ENCODE measurements around the gene PRTFDC1. TPM values are rescaled to one million over a fixed set of nuclear protein-coding genes. Genes with fewer than 3 reads are reported as not detected.

The PRTFDC1 gene
- total and polyA plus RNA-seq, 2 of the 8 experiments (the other 6 are each of a cell fraction or from before 2014, with no cell fraction given), result 5.9 to 6.6 TPM

GRCh38 chr10:24873281-24873683, 79.1 kb downstream of the PRTFDC1 start:
- Histone ChIP-seq H3K23me2 (ENCODE audit: low read depth, low read length) (no peaks in the 10 kb centered on the region), H2BK120ac (replicated peaks; ENCODE audit: low read depth, low read length) (no peak overlapping the region), H3K27me3 (replicated peaks in 1 of 4; ENCODE audit: control insufficient read depth in 3 of 4, extremely low read depth in 1 of 4, insufficient read depth in 3 of 4, low read length in 3 of 4) (no peaks in the 10 kb centered on the region), H4K20me1 (replicated peaks in 1 of 2; ENCODE audit: control insufficient read depth in 1 of 2, insufficient read depth in 2 of 2, low read length in 2 of 2) (no peaks in the 10 kb centered on the region), H2BK20ac (ENCODE audit: low read length) (no peak overlapping the region), H4K5ac (ENCODE audit: insufficient read length, low read depth, low read length) (no peak overlapping the region), H3K27ac (ENCODE audit: low read depth, low read length) (no peak overlapping the region; the same call in 1 of the 2 replicates), H3K4me1 (replicated peaks in 1 of 4; ENCODE audit: control insufficient read depth in 3 of 4, insufficient read depth in 4 of 4, low read length in 3 of 4) (0 out of 7 replicates have a peak, but pooled peaks cover 0 to 2% (median 0%) of the 10 kb centered on the region in 4 experiments), H3K18ac (ENCODE audit: extremely low read depth, low read length) (no peak overlapping the region), H2BK12ac (ENCODE audit: low read depth, low read length) (0 out of 2 replicates have a peak overlapping the region, but pooled peaks have one; percentile 27), H3K79me1 (ENCODE audit: low read depth, low read length) (no peaks in the 10 kb centered on the region), H3K9me3 (ENCODE audit: insufficient read depth in 2 of 2, low read depth in 1 of 2, low read length in 1 of 2) (0 out of 4 replicates have a peak, but pooled peaks cover 0 to 3% of the 10 kb centered on the region in 2 experiments), H3K9ac (replicated peaks in 1 of 4; ENCODE audit: extremely low read depth in 1 of 4, low read depth in 3 of 4, low read length in 3 of 4) (no peak overlapping the region), H3K4ac (replicated peaks; ENCODE audit: insufficient read length, low read depth, low read length) (no peak overlapping the region), H3K79me2 (ENCODE audit: control insufficient read depth in 1 of 2, insufficient read depth in 2 of 2, low read length in 2 of 2) (no peaks in the 10 kb centered on the region), H2AK5ac (ENCODE audit: low read depth, low read length) (no peak overlapping the region), H3K14ac (ENCODE audit: insufficient read length) (no peak overlapping the region), H3K36me3 (ENCODE audit: control insufficient read depth in 2 of 4, insufficient read depth in 4 of 4, low read length in 3 of 4) (no peaks in the 10 kb centered on the region), H3K4me3 (ENCODE audit: extremely low read depth in 1 of 4, insufficient read depth in 2 of 4, low read depth in 3 of 4, low read length in 4 of 4) (no peak overlapping the region), H3K56ac (replicated peaks; ENCODE audit: insufficient read length, low read depth, low read length) (no peak overlapping the region), H3K23ac (ENCODE audit: insufficient read length) (no peak overlapping the region), H2BK5ac (ENCODE audit: low read depth, low read length) (no peak overlapping the region), H3K4me2 (ENCODE audit: insufficient read depth in 1 of 2, low read depth in 2 of 2, low read length in 2 of 2) (no peak overlapping the region), H2BK15ac (ENCODE audit: low read length) (no peak overlapping the region), H4K8ac (ENCODE audit: extremely low read depth, insufficient read depth, low read length) (no peak overlapping the region), H2AFZ (ENCODE audit: low read length) (no peak overlapping the region), H4K91ac (replicated peaks; ENCODE audit: insufficient read length, low read length) (no peak overlapping the region)
- DNase-seq (ENCODE audit: low read depth in 1 of 2, low spot score in 2 of 2) (no peak), FAIRE-seq (no peak)
- 95% methylated on average over 4 of the region's 4 CpGs; no CpG with 5 or more reads in 1 of the 2 experiments for WGBS, 2 experiments (ENCODE audit: extremely low coverage in 1 of 2, insufficient coverage in 1 of 2, insufficient read length in 1 of 2, insufficient replicate concordance in 2 of 2, low coverage in 1 of 2, low lambda C conversion rate in 2 of 2, missing lambda C conversion rate in 1 of 2)
- CTCF ChIA-PET (ENCODE audit: partially characterized antibody), result interaction anchor here (1.8 kb wide), 1 partner anchor 12 kb away, joined by 4 read pairs; no protein-coding TSS in a partner anchor
- POLR2A ChIA-PET (ENCODE audit: partially characterized antibody), result no interaction called here
- no peak for TF ChIP-seq SP1 (IDR thresholded peaks at IDR 0.05; ENCODE audit: low read depth, low read length)
- TF ChIP-seq CEBPB (IDR thresholded peaks at IDR 0.05; ENCODE audit: low read depth, low read length), result peak; percentile 64; the same call in 1 of the 2 replicates
- no peak for TF ChIP-seq TBP (IDR thresholded peaks at IDR 0.05; ENCODE audit: low read depth, low read length)
- no peak for TF ChIP-seq MAX (IDR thresholded peaks at IDR 0.05)
- no peak for TF ChIP-seq CHD2 (IDR thresholded peaks at IDR 0.05; ENCODE audit: low read length)

Measured in H1 (cell line).